Activated CD4-positive, alpha-beta memory T cell treated with anti-CD3 and anti-CD28 coated beads, Interleukin-2, amount 10 ng/mL, durations not matched to agents 7 days and 5 days (primary cell): Measurements from ENCODE around the gene SH3TC1. TPM values are rescaled to one million over a fixed set of nuclear protein-coding genes. Genes with fewer than 3 reads are reported as not detected.

Source experiments
- CTCF ChIA-PET: fragments of 350-600 bp; sonication (Branson Sonifier 250); formaldehyde crosslinking; loops from one replicate; lab custom pipeline; 2021; ENCODE audit warnings: antibody characterized with exemption, inconsistent platforms; lab: Charles Lee
- POLR2A ChIA-PET: fragments of 350-600 bp; sonication (Branson Sonifier 250); formaldehyde crosslinking; loops from one replicate; lab custom pipeline; 2021; ENCODE audit warnings: antibody characterized with exemption; lab: Charles Lee
- DNase-seq: peaks from one replicate; pipeline ENCODE4 v3.0.0-alpha.2; 2020
- H3K27ac Mint-ChIP-seq: one replicate; pipeline ENCODE4 v1.8.0; 2021; ENCODE audit warnings: mild to moderate bottlenecking, mixed read lengths
- H3K27me3 Mint-ChIP-seq: one replicate; pipeline ENCODE4 v1.8.0; 2021; ENCODE audit warnings: mixed read lengths
- H3K36me3 Mint-ChIP-seq: one replicate; pipeline ENCODE4 v1.8.0; 2021; ENCODE audit warnings: low read depth, mixed read lengths
- H3K4me1 Mint-ChIP-seq: one replicate; pipeline ENCODE4 v1.8.0; 2021; ENCODE audit warnings: mixed read lengths
- H3K4me3 Mint-ChIP-seq: one replicate; pipeline ENCODE4 v1.8.0; 2021; ENCODE audit warnings: mild to moderate bottlenecking, mixed read lengths
- H3K9me3 Mint-ChIP-seq: one replicate; pipeline ENCODE4 v1.8.0; 2021; ENCODE audit warnings: mixed read lengths
- total RNA-seq, 2 experiments: library from RNA; stranded (reverse); gene quantifications; one replicate each; pipeline ENCODE4 v1.2.3, GENCODE V29; 2021

SH3TC1 gene
- total RNA-seq, 2 experiments from 2014 or later: 16.8 to 19.5 TPM

GRCh38 chr4:8218371-8219031, 19.4 kb downstream of the SH3TC1 start:
- CTCF ChIA-PET: interaction anchor here (1.8 kb wide), 1 partner anchor 42 kb away, joined by 6 read pairs; no protein-coding TSS in a partner anchor
- no peak overlapping the region for H3K4me3 Mint-ChIP-seq
- POLR2A ChIA-PET: interaction anchor here (1.9 kb wide), 1 partner anchor 19 kb away, joined by 8 read pairs; the partner anchor contains the start of gene SH3TC1
- H3K36me3 Mint-ChIP-seq: no peaks in the 10 kb centered on the region
- no peak for DNase-seq
- H3K27ac Mint-ChIP-seq: no peak overlapping the region
- no peaks in the 10 kb centered on the region for H3K27me3 Mint-ChIP-seq
- no peaks in the 10 kb centered on the region for H3K9me3 Mint-ChIP-seq
- H3K4me1 Mint-ChIP-seq: peaks cover 19% of the 10 kb centered on the region

- no peaks in the 10 kb centered on the region for H3K9me3 Mint-ChIP-seq
- ChIA-PET POLR2A (no interaction called here), CTCF (no interaction called here)
- H3K27me3 Mint-ChIP-seq: no peaks in the 10 kb centered on the region
- no peak overlapping the region for H3K27ac Mint-ChIP-seq
- no peak for DNase-seq
- no peak overlapping the region for H3K4me3 Mint-ChIP-seq
- peaks cover 19% of the 10 kb centered on the region for H3K4me1 Mint-ChIP-seq
- peaks cover 6% of the 10 kb centered on the region for H3K36me3 Mint-ChIP-seq
Observed at GRCh38 chr4:8219236-8219635, 20.1 kb downstream of the SH3TC1 start.

GRCh38 chr4:8220661-8221450, 21.8 kb downstream of the SH3TC1 start:
- Mint-ChIP-seq H3K4me3 (no peak overlapping the region), H3K27me3 (no peaks in the 10 kb centered on the region), H3K9me3 (no peaks in the 10 kb centered on the region), H3K4me1 (peaks cover 19% of the 10 kb centered on the region), H3K36me3 (peaks cover 6% of the 10 kb centered on the region), H3K27ac (no peak overlapping the region)
- POLR2A ChIA-PET: interaction anchor here (1.3 kb wide), 1 partner anchor 22 kb away, joined by 5 read pairs; the partner anchor contains the start of gene SH3TC1
- DNase-seq: no peak
- CTCF ChIA-PET: interaction anchor here (1.1 to 1.9 kb wide), 2 partner anchors 22 to 44 kb away, joined by 4 to 9 read pairs; no protein-coding TSS in a partner anchor

- ChIA-PET CTCF (interaction anchor here (1.1 to 1.9 kb wide), 2 partner anchors 21 to 45 kb away, joined by 4 to 9 read pairs; no protein-coding TSS in a partner anchor), POLR2A (interaction anchor here (1.3 kb wide), 1 partner anchor 22 kb away, joined by 5 read pairs; the partner anchor contains the start of gene SH3TC1)
- Mint-ChIP-seq H3K9me3 (no peaks in the 10 kb centered on the region), H3K27me3 (no peaks in the 10 kb centered on the region), H3K4me1 (peaks cover 19% of the 10 kb centered on the region), H3K4me3 (no peak overlapping the region), H3K36me3 (peaks cover 6% of the 10 kb centered on the region), H3K27ac (no peak overlapping the region)
- no peak for DNase-seq
Observed at GRCh38 chr4:8221476-8221875, 22.4 kb downstream of the SH3TC1 start.

GRCh38 chr4:8221985-8222384, 22.9 kb downstream of the SH3TC1 start:
- Mint-ChIP-seq H3K9me3 (no peaks in the 10 kb centered on the region), H3K4me1 (peaks cover 19% of the 10 kb centered on the region), H3K27me3 (no peaks in the 10 kb centered on the region), H3K36me3 (peaks cover 6% of the 10 kb centered on the region), H3K27ac (no peak overlapping the region), H3K4me3 (no peak overlapping the region)
- CTCF ChIA-PET: interaction anchor here (1.1 to 1.9 kb wide), 2 partner anchors 20 to 45 kb away, joined by 4 to 9 read pairs; no protein-coding TSS in a partner anchor
- no peak for DNase-seq
- POLR2A ChIA-PET: interaction anchor here (1.3 kb wide), 1 partner anchor 23 kb away, joined by 5 read pairs; the partner anchor contains the start of gene SH3TC1

- H3K27ac Mint-ChIP-seq: no peak overlapping the region
- no peak for DNase-seq
- CTCF ChIA-PET: no interaction called here
Observed at GRCh38 chr4:8222609-8223388, 23.7 kb downstream of the SH3TC1 start.

GRCh38 chr4:8224267-8224974, 25.3 kb downstream of the SH3TC1 start:
- Mint-ChIP-seq H3K27ac (no peak overlapping the region), H3K9me3 (no peaks in the 10 kb centered on the region), H3K27me3 (no peaks in the 10 kb centered on the region), H3K4me1 (peaks cover 23% of the 10 kb centered on the region), H3K36me3 (peaks cover 6% of the 10 kb centered on the region), H3K4me3 (no peak overlapping the region)
- ChIA-PET POLR2A (no interaction called here), CTCF (no interaction called here)
- DNase-seq: no peak

More at GRCh38 chr4:8222609-8223388, 23.7 kb downstream of the SH3TC1 start:
- POLR2A ChIA-PET: no interaction called here
- H3K27me3 Mint-ChIP-seq: no peaks in the 10 kb centered on the region
- H3K4me3 Mint-ChIP-seq: no peak overlapping the region
- peaks cover 19% of the 10 kb centered on the region for H3K4me1 Mint-ChIP-seq
- peaks cover 6% of the 10 kb centered on the region for H3K36me3 Mint-ChIP-seq
- H3K9me3 Mint-ChIP-seq: no peaks in the 10 kb centered on the region

GRCh38 chr4:8224975-8225625, 26.0 kb downstream of the SH3TC1 start:
- Mint-ChIP-seq H3K27me3 (no peaks in the 10 kb centered on the region), H3K4me3 (no peak overlapping the region), H3K4me1 (peaks cover 23% of the 10 kb centered on the region), H3K9me3 (no peaks in the 10 kb centered on the region), H3K36me3 (peaks cover 6% of the 10 kb centered on the region), H3K27ac (no peak overlapping the region)
- DNase-seq: no peak
- CTCF ChIA-PET: interaction anchor here (0.5 to 2.0 kb wide), 2 partner anchors 18 to 1543 kb away, joined by 3 to 5 read pairs; no protein-coding TSS in a partner anchor
- POLR2A ChIA-PET: interaction anchor here (1.6 kb wide), 1 partner anchor 26 kb away, joined by 4 read pairs; the partner anchor contains the start of gene SH3TC1

- no peak overlapping the region for H3K27ac Mint-ChIP-seq
- no peak overlapping the region for H3K4me3 Mint-ChIP-seq
- H3K4me1 Mint-ChIP-seq: peaks cover 25% of the 10 kb centered on the region
- ChIA-PET CTCF (interaction anchor here (0.5 to 2.0 kb wide), 2 partner anchors 17 to 1542 kb away, joined by 3 to 5 read pairs; no protein-coding TSS in a partner anchor), POLR2A (interaction anchor here (1.6 kb wide), 1 partner anchor 27 kb away, joined by 4 read pairs; the partner anchor contains the start of gene SH3TC1)
- no peaks in the 10 kb centered on the region for H3K9me3 Mint-ChIP-seq
- no peak for DNase-seq
- H3K27me3 Mint-ChIP-seq: no peaks in the 10 kb centered on the region
- peaks cover 6% of the 10 kb centered on the region for H3K36me3 Mint-ChIP-seq
Observed at GRCh38 chr4:8225706-8226443, 26.8 kb downstream of the SH3TC1 start.

GRCh38 chr4:8227201-8227770, 28.2 kb downstream of the SH3TC1 start:
- no peaks in the 10 kb centered on the region for H3K9me3 Mint-ChIP-seq
- POLR2A ChIA-PET: no interaction called here
- H3K27me3 Mint-ChIP-seq: no peaks in the 10 kb centered on the region
- no peak overlapping the region for H3K27ac Mint-ChIP-seq
- no peak for DNase-seq
- H3K36me3 Mint-ChIP-seq: peaks cover 6% of the 10 kb centered on the region
- CTCF ChIA-PET: no interaction called here
- peaks cover 15% of the 10 kb centered on the region for H3K4me1 Mint-ChIP-seq
- H3K4me3 Mint-ChIP-seq: no peak overlapping the region
